Activated CD8-positive, alpha-beta memory T cell treated with anti-CD3 and anti-CD28 coated beads, Interleukin-2, amount 10 ng/mL, durations not matched to agents 7 days and 5 days (primary cell): ENCODE data around the gene ERVV-1. TPM values are rescaled to one million over a fixed set of nuclear protein-coding genes. Genes with fewer than 3 reads are reported as not detected.
A peak's percentile ranks its signal among the peaks of the same experiment; 100 is the strongest.

Experiments
- ATAC-seq: fragments of 150-1000 bp; cut with Tn5 transposase; one replicate; pipeline ENCODE4 v1.10.0; 2021; ENCODE audit warnings: moderate library complexity
- CTCF ChIA-PET: fragments of 350-600 bp; sonication (Branson Sonifier 250); formaldehyde crosslinking; loops from one replicate; lab custom pipeline; 2021; ENCODE audit warnings: antibody characterized with exemption; lab: Charles Lee
- DNase-seq: peaks from one replicate; pipeline ENCODE4 v3.0.0-alpha.2; 2020
- H3K27ac Mint-ChIP-seq: one replicate; pipeline ENCODE4 v1.8.0; 2021; ENCODE audit warnings: mild to moderate bottlenecking, mixed read lengths
- H3K27me3 Mint-ChIP-seq: one replicate; pipeline ENCODE4 v1.8.0; 2021; ENCODE audit warnings: mixed read lengths
- H3K36me3 Mint-ChIP-seq: one replicate; pipeline ENCODE4 v1.8.0; 2021; ENCODE audit warnings: mild to moderate bottlenecking, mixed read lengths
- H3K4me1 Mint-ChIP-seq: one replicate; pipeline ENCODE4 v1.8.0; 2021; ENCODE audit warnings: mixed read lengths
- H3K4me3 Mint-ChIP-seq: one replicate; pipeline ENCODE4 v1.8.0; 2021; ENCODE audit warnings: mild to moderate bottlenecking, moderate library complexity, mixed read lengths
- H3K9me3 Mint-ChIP-seq: one replicate; pipeline ENCODE4 v1.8.0; 2022; ENCODE audit warnings: low read depth, mixed read lengths
- total RNA-seq, 2 experiments: library from RNA; stranded (reverse); gene quantifications; one replicate each; pipeline ENCODE4 v1.2.3, GENCODE V29; 2021

ERVV-1 gene
- total RNA-seq, 2 experiments from 2014 or later = not detected

- Mint-ChIP-seq H3K27ac (no peak overlapping the region), H3K27me3 (no peaks in the 10 kb centered on the region), H3K4me1 (no peaks in the 10 kb centered on the region), H3K36me3 (peaks cover 10% of the 10 kb centered on the region), H3K4me3 (peak overlapping the region; percentile 39), H3K9me3 (peaks cover 28% of the 10 kb centered on the region)
- ATAC-seq (no peak), DNase-seq (peak; percentile 43)
- CTCF ChIA-PET = no interaction called here
Observed at GRCh38 chr19:53037101-53038097, 23.7 kb downstream of the ERVV-1 start.

GRCh38 chr19:53041366-53041765 lies 27.6 kb downstream of the ERVV-1 start:
- Mint-ChIP-seq H3K36me3 (peaks cover 7% of the 10 kb centered on the region), H3K27me3 (no peaks in the 10 kb centered on the region), H3K4me1 (no peaks in the 10 kb centered on the region), H3K9me3 (peaks cover 29% of the 10 kb centered on the region), H3K4me3 (no peak overlapping the region), H3K27ac (no peak overlapping the region)
- CTCF ChIA-PET = interaction anchor here (0.6 kb wide), 1 partner anchor 48 kb away, joined by 4 read pairs; no protein-coding TSS in a partner anchor
- ATAC-seq (no peak), DNase-seq (no peak)

DNA sequence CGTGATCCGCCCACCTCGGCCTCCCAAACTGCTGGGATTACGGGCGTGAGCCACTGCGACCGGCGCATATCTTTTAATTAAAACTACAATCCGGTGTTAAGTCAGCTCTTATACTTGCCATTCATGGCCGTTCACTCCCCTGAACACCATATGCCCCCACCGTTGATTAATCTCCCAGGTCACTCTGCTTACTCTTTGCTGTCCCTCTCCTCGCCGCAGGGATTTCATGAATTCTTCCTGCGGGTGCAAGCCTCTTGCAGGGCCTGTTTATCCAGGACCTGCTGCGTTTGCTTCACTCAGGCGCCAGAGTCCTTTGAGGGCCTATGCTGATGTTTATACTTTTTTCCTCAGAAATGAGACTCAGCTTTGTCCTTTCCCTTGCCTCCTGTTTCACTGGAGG lies 31.8 kb downstream of the ERVV-1 start:
- Mint-ChIP-seq H3K9me3 (peaks cover 25% of the 10 kb centered on the region), H3K4me3 (no peak overlapping the region), H3K27ac (no peak overlapping the region), H3K4me1 (no peaks in the 10 kb centered on the region), H3K36me3 (no peaks in the 10 kb centered on the region), H3K27me3 (no peaks in the 10 kb centered on the region)
- CTCF ChIA-PET = no interaction called here
- ATAC-seq (no peak), DNase-seq (no peak)

- CTCF ChIA-PET = no interaction called here
- no peaks in the 10 kb centered on the region for H3K27me3 Mint-ChIP-seq
- no peak overlapping the region for H3K4me3 Mint-ChIP-seq
- peaks cover 29% of the 10 kb centered on the region for H3K9me3 Mint-ChIP-seq
- H3K4me1 Mint-ChIP-seq = no peaks in the 10 kb centered on the region
- ATAC-seq (no peak), DNase-seq (no peak)
- H3K36me3 Mint-ChIP-seq = no peaks in the 10 kb centered on the region
- H3K27ac Mint-ChIP-seq = no peak overlapping the region
Observed at GRCh38 chr19:53047379-53047778, 33.7 kb downstream of the ERVV-1 start.

GRCh38 chr19:53055117-53055516 lies 41.4 kb downstream of the ERVV-1 start:
- DNase-seq (no peak), ATAC-seq (no peak)
- Mint-ChIP-seq H3K36me3 (peaks cover 8% of the 10 kb centered on the region), H3K27ac (no peak overlapping the region), H3K27me3 (no peaks in the 10 kb centered on the region), H3K9me3 (peaks cover 25% of the 10 kb centered on the region), H3K4me1 (no peaks in the 10 kb centered on the region), H3K4me3 (no peak overlapping the region)
- CTCF ChIA-PET = no interaction called here

GRCh38 chr19:53057904-53058580 lies 44.3 kb downstream of the ERVV-1 start:
- Mint-ChIP-seq H3K4me1 (no peaks in the 10 kb centered on the region), H3K36me3 (peaks cover 10% of the 10 kb centered on the region), H3K9me3 (peaks cover 24% of the 10 kb centered on the region), H3K27ac (no peak overlapping the region), H3K4me3 (no peak overlapping the region), H3K27me3 (no peaks in the 10 kb centered on the region)
- no peak for ATAC-seq
- CTCF ChIA-PET = no interaction called here
- no peak for DNase-seq

Other genes with a start within 250 kb of the ERVV-1 start
- 10 to 100 TPM; 23.5 to 23.8 TPM for gene ZNF600, start 227.1 kb upstream of the ERVV-1 start, total RNA-seq
- gene ZNF28, start 192.3 kb upstream of the ERVV-1 start, total RNA-seq = 10 to 100 TPM; 15.5 to 18.6 TPM
- 10 to 100 TPM; 12.3 to 18.6 TPM for gene ZNF468, start 156.3 kb upstream of the ERVV-1 start, total RNA-seq
- 10 to 100 TPM in 1 of 2 experiments, 1 to 10 TPM in 1; 8.8 to 10.9 TPM for gene ZNF320, start 116.3 kb upstream of the ERVV-1 start, total RNA-seq
- gene ZNF888, start 90.5 kb upstream of the ERVV-1 start, total RNA-seq = 1 to 10 TPM; 4.6 to 6.7 TPM
- 10 to 100 TPM in 1 of 2 experiments, 1 to 10 TPM in 1; 9.8 to 13.3 TPM for gene ZNF816, start 51.0 kb upstream of the ERVV-1 start, total RNA-seq
- not detected for gene ERVV-2, start 30.8 kb downstream of the ERVV-1 start, total RNA-seq
- gene ZNF160, start 89.5 kb downstream of the ERVV-1 start, total RNA-seq = 10 to 100 TPM; 27.4 to 35.7 TPM
- gene ZNF415, start 119.0 kb downstream of the ERVV-1 start, total RNA-seq = under 1 TPM; 0.35 to 0.61 TPM
- 10 to 100 TPM in 1 of 2 experiments, 1 to 10 TPM in 1; 6.1 to 11.0 TPM for gene ZNF347, start 145.1 kb downstream of the ERVV-1 start, total RNA-seq
- 1 to 10 TPM; 2.9 to 6.0 TPM for gene ZNF665, start 179.4 kb downstream of the ERVV-1 start, total RNA-seq
- gene ZNF677, start 241.0 kb downstream of the ERVV-1 start, total RNA-seq = 1 to 10 TPM; 4.5 to 6.1 TPM
- not detected for gene VN1R2, start 244.4 kb downstream of the ERVV-1 start, total RNA-seq